Heart left ventricle (tissue), 16 donors: ENCODE measurements around the gene XXYLT1. TPM values are rescaled to one million over a fixed set of nuclear protein-coding genes. Genes with fewer than 3 reads are reported as not detected.

Experiments
- ATAC-seq, 4 donors: fragments of 200-7000 bp; cut with Tn5 transposase; one replicate each; pipeline ENCODE4 v1.9.1; 2020 to 2022; ENCODE audit warnings: moderate library complexity in 4 of 4, mild to moderate bottlenecking in 3 of 4, moderate number of reproducible peaks in 1 of 4
- DNase-seq, 5 donors: peaks; one replicate each; pipeline ENCODE4 v3.0.0-alpha.2; 2020
- H3K27ac ChIP-seq, 12 donors: fragments of 200-600 bp; sonication (generic) in 4 of 12; one replicate each; pipeline versions ENCODE4 v1.5.0 to v1.8.0; 2016 to 2022; ENCODE audit warnings: mild to moderate bottlenecking in 2 of 12
- H3K27me3 ChIP-seq, 9 donors: fragments of 200-600 bp; sonication (generic) in 2 of 9; one replicate each; pipeline versions ENCODE4 v1.5.1 to v1.8.0; 2016 to 2022; ENCODE audit warnings: mild to moderate bottlenecking in 3 of 9
- H3K36me3 ChIP-seq, 9 donors: fragments of 200-600 bp; sonication (generic) in 2 of 9; one replicate each; pipeline versions ENCODE4 v1.5.0 to v1.8.0; 2018 to 2022; ENCODE audit warnings: mild to moderate bottlenecking in 2 of 9
- H3K4me1 ChIP-seq, 12 donors: fragments of 200-600 bp; sonication (generic) in 4 of 12; one replicate each; pipeline versions ENCODE4 v1.5.0 to v1.8.0; 2016 to 2022; ENCODE audit warnings: mild to moderate bottlenecking in 3 of 12
- H3K4me3 ChIP-seq, 12 donors: fragments of 200-600 bp; sonication (generic) in 4 of 12; one replicate each; pipeline versions ENCODE4 v1.5.0 to v1.8.0; 2017 to 2022; ENCODE audit warnings: mild to moderate bottlenecking in 9 of 12, moderate library complexity in 4 of 12
- H3K9me3 ChIP-seq, 12 donors: fragments of 200-600 bp; sonication (generic) in 4 of 12; one replicate each; pipeline versions ENCODE4 v1.5.0 to v1.8.0; 2016 to 2022; ENCODE audit warnings: mild to moderate bottlenecking in 1 of 12
- CTCF ChIP-seq, 12 donors: fragments of 200-600 bp; sonication (generic) in 4 of 12; IDR thresholded peaks; one replicate each; pipeline versions ENCODE4 v1.5.0 to v1.8.0; 2018 to 2022; ENCODE audit warnings: antibody characterized with exemption in 12 of 12, mild to moderate bottlenecking in 5 of 12
- POLR2A ChIP-seq, 2 donors: fragments of 450-650 bp; IDR thresholded peaks; one replicate each; pipeline ENCODE4 v1.6.1; 2017; ENCODE audit warnings: antibody characterized with exemption in 2 of 2, mild to moderate bottlenecking in 2 of 2, moderate library complexity in 2 of 2
- WGBS, 4 donors: extraction: QIAGEN DNeasy Blood & Tissue Kit in 2 of 4; methylation state at CpG; one replicate each; pipeline versions ENCODE4 v1.1.5 to v1.1.7; 2013 to 2018; 5-methylcytosine and 5-hydroxymethylcytosine counted together
- intact Hi-C, 10 donors: fragments of 100-400 bp; cut with DNase I; formaldehyde crosslinking; loops; one replicate each; pipeline versions ENCODE4 v1.11.1 to v1.14.2; 2022
- polyA plus RNA-seq, 2 donors: library from polyadenylated mRNA; stranded (reverse); fragments of 200-250 nt; gene quantifications; one replicate each; pipeline ENCODE4 v1.2.3, GENCODE V29; 2013
- total RNA-seq, 9 donors: library from RNA; depleted of rRNA in 2 of 9; stranded (reverse); fragments of >200 nt in 2 of 9; fragmentation: NEBNext Ultra II Directional in 3 of 9; extraction: Animal tissue kit (Norgen Biotek cat#: 25700) in 3 of 9; gene quantifications; one replicate each; pipeline versions ENCODE4 v1.1.0 to v1.2.4, GENCODE V29; 2016 to 2023
- donor health status: ischemic (EF 13 %, LVEDD 7.1; RV severe dilation, severe dysfunction).
- donor health status: healthy with polysubstance abuse.
- donor health status: DM: no; HTN: yes; CAD: no.
- donor health status: DM: no; HTN: no; CAD: no.
- donor health status: ischemic (EF 25% LVEDD 6.9; RV normal size, moderate dysfunction).
- donor health status: ischemic (EF 25% LVEDD 5.7; RV mildly dilated, moderate dysfunction).
- donor health status: healthy.
- donor health status: DM: yes; HTN: yes; CAD: no.
- donor health status: ischemic (EF 35%, LVEDD 5.7; RV mildly dilated, moderate dysfunction).
- donor health status: nonischemic (EF 11% LVEDD 7.7; RV severe dilation, severe dysfunction).
- donor health status: DM: yes; HTN: yes; CAD: no.
- donor health status: PGD.
- donor health status: ischemic (EF 29% LVEDD 5.4; RV normal size, mild dysfunction).
- donor health status: nonischemic (EF 23%, LVEDD 6.1; RV moderate dilation, normal function).

Gene XXYLT1
- total and polyA plus RNA-seq, 11 donors, result 1.9 to 8.6 (median 4.8) TPM

GRCh38 chr3:195195321-195196209, 75.4 kb downstream of the XXYLT1 start:
- DNase-seq (no peak), ATAC-seq (peak in 2 of 4 donors; percentile 26 to 32)
- 83 to 89% (median 87%) methylated on average over 17 of the region's 17 CpGs for WGBS, 4 donors
- no peak overlapping the region for H3K4me3 ChIP-seq
- peaks cover 0 to 27% (median 8%) of the 10 kb centered on the region in 12 donors for H3K4me1 ChIP-seq
- no peak for TF ChIP-seq CTCF (IDR thresholded peaks at IDR 0.05)
- no peak for TF ChIP-seq POLR2A (IDR thresholded peaks at IDR 0.05)
- H3K36me3 ChIP-seq, result no peaks in the 10 kb centered on the region
- H3K27me3 ChIP-seq, result no peaks in the 10 kb centered on the region
- peaks cover 0 to 17% (median 11%) of the 10 kb centered on the region in 12 donors for H3K9me3 ChIP-seq
- intact Hi-C loops, result no loop called here
- H3K27ac ChIP-seq, result peak overlapping the region in 1 of 12 donors; percentile 20

- H3K4me1 ChIP-seq, result peaks cover 0 to 27% (median 8%) of the 10 kb centered on the region in 12 donors
- DNase-seq, result no peak
- TF ChIP-seq CTCF (IDR thresholded peaks at IDR 0.05) (no peak), POLR2A (IDR thresholded peaks at IDR 0.05) (no peak)
- WGBS, 4 donors, result 84 to 87% (median 87%) methylated on average over 8 of the region's 8 CpGs
- H3K36me3 ChIP-seq, result no peaks in the 10 kb centered on the region
- H3K27ac ChIP-seq, result peak overlapping the region in 1 of 12 donors; percentile 20
- H3K27me3 ChIP-seq, result no peaks in the 10 kb centered on the region
- intact Hi-C loops, result no loop called here
- no peak for ATAC-seq
- no peak overlapping the region for H3K4me3 ChIP-seq
- H3K9me3 ChIP-seq, result peaks cover 0 to 18% (median 11%) of the 10 kb centered on the region in 12 donors
Measured at GRCh38 chr3:195194559-195195206, 76.3 kb downstream of the XXYLT1 start.

- H3K4me1 ChIP-seq, result peaks cover 0 to 31% (median 17%) of the 10 kb centered on the region in 12 donors
- TF ChIP-seq POLR2A (IDR thresholded peaks at IDR 0.05) (no peak), CTCF (IDR thresholded peaks at IDR 0.05) (no peak)
- no peak for ATAC-seq
- H3K27ac ChIP-seq, result no peak overlapping the region
- H3K9me3 ChIP-seq, result peaks cover 0 to 18% (median 11%) of the 10 kb centered on the region in 12 donors
- H3K4me3 ChIP-seq, result no peak overlapping the region
- no peaks in the 10 kb centered on the region for H3K27me3 ChIP-seq
- intact Hi-C loops, result no loop called here
- no peak for DNase-seq
- WGBS, 4 donors, result 92 to 100% (median 97%) methylated on average over 1 of the region's 1 CpG
- H3K36me3 ChIP-seq, result no peaks in the 10 kb centered on the region
Measured at GRCh38 chr3:195191580-195191979, 79.4 kb downstream of the XXYLT1 start.

- ATAC-seq, result no peak
- Histone ChIP-seq H3K4me3 (no peak overlapping the region), H3K27me3 (no peaks in the 10 kb centered on the region), H3K36me3 (no peaks in the 10 kb centered on the region), H3K9me3 (peaks cover 0 to 18% (median 11%) of the 10 kb centered on the region in 12 donors), H3K27ac (no peak overlapping the region), H3K4me1 (peaks cover 0 to 28% (median 20%) of the 10 kb centered on the region in 12 donors)
- DNase-seq, result no peak
- WGBS, 4 donors, result 92 to 98% (median 95%) methylated on average over 1 of the region's 1 CpG
- TF ChIP-seq CTCF (IDR thresholded peaks at IDR 0.05), result no peak
- intact Hi-C loops, result loop anchor here in 1 of 10 donors (10.0 kb wide), 1 partner anchor 65 kb away; no protein-coding TSS in a partner anchor
Measured at GRCh38 chr3:195189821-195190220, 81.1 kb downstream of the XXYLT1 start.
